HepG2 (cell line): Measurements from ENCODE around the gene NPB. TPM values are rescaled to one million over a fixed set of nuclear protein-coding genes. Genes with fewer than 3 reads are reported as not detected.

Experiments used
- CENPT ChIP-seq: sonication (generic); formaldehyde crosslinking; IDR thresholded peaks from 2 replicates; pipeline ENCODE4 v1.8.0; 2022; ENCODE audit warnings: low read depth, mild to moderate bottlenecking, moderate library complexity, missing genetic modification reagents
- EED ChIP-seq: sonication (generic); formaldehyde crosslinking; IDR thresholded peaks from 2 replicates; pipeline ENCODE4 v1.5.0; 2020; ENCODE audit warnings: mild to moderate bottlenecking, missing genetic modification reagents
- NFRKB ChIP-seq: fragments of 450-650 bp; IDR thresholded peaks from 2 replicates; pipeline ENCODE4 v1.6.1; 2017
- POLR2AphosphoS2 ChIP-seq: IDR thresholded peaks from 2 replicates; pipeline ENCODE4 v1.6.1; 2011; ENCODE audit warnings: low read depth, low read length, improper control_type of control experiment
- RBM39 ChIP-seq: fragments of 200-400 bp; formaldehyde crosslinking; IDR thresholded peaks from one replicate; pipeline ENCODE4 v1.6.1; 2018; ENCODE audit warnings: antibody characterized with exemption, mild to moderate bottlenecking, low read depth, low read length; ENCODE audit not compliant: poor library complexity, severe bottlenecking
- ZKSCAN1 ChIP-seq: fragments of 150-350 bp; IDR thresholded peaks from 2 replicates; pipeline ENCODE4 v1.6.1; 2014; ENCODE audit warnings: low read length
- ZMYM3 ChIP-seq: sonication (generic); formaldehyde crosslinking; IDR thresholded peaks from 2 replicates; pipeline ENCODE4 v1.5.1; 2020; ENCODE audit warnings: mild to moderate bottlenecking, missing genetic modification reagents
- ZNF121 ChIP-seq: sonication (generic); formaldehyde crosslinking; IDR thresholded peaks from 2 replicates; pipeline ENCODE4 v1.5.0; 2020; ENCODE audit warnings: mild to moderate bottlenecking, missing genetic modification reagents
- ZNF264 ChIP-seq: sonication (generic); formaldehyde crosslinking; IDR thresholded peaks from 2 replicates; pipeline ENCODE4 v1.4.0; 2020; ENCODE audit warnings: missing genetic modification reagents
- ZNF446 ChIP-seq: sonication (generic); formaldehyde crosslinking; IDR thresholded peaks from 2 replicates; pipeline ENCODE4 v1.5.0; 2020; ENCODE audit warnings: mild to moderate bottlenecking, missing genetic modification reagents
- polyA plus RNA-seq, 8 experiments: library from polyadenylated mRNA; depleted of rRNA in 3 of 8; stranded (reverse) in 7 of 8; unstranded in 1 of 8; fragments of >200 nt; fragmentation: Illumina TruSeq in 4 of 8; extraction: Trizol in 4 of 8; gene quantifications; 2 replicates each; pipeline versions ENCODE4 v1.2.1 to v1.2.3, GENCODE V29; 2011 to 2016; ENCODE audit warnings: low read depth in 4 of 8, missing spikeins in 1 of 8, mixed read lengths in 1 of 8; ENCODE audit not compliant: insufficient read depth in 1 of 8
- total RNA-seq, 5 experiments: library from RNA; depleted of rRNA; stranded (reverse); fragments of >200 nt; fragmentation: Illumina TruSeq; extraction: Trizol; gene quantifications; 2 replicates each; pipeline ENCODE4 v1.2.3, GENCODE V29; 2016; ENCODE audit warnings: low read depth in 1 of 5
- TF ChIP-seq, protein P1 (sequence below): sonication (generic); formaldehyde crosslinking; IDR thresholded peaks from 2 replicates; pipeline ENCODE4 v1.5.1; 2020; ENCODE audit warnings: mild to moderate bottlenecking, missing genetic modification reagents
- TF ChIP-seq, protein P2 (sequence below): sonication (generic); formaldehyde crosslinking; IDR thresholded peaks from 2 replicates; pipeline ENCODE4; 2020; ENCODE audit warnings: missing genetic modification reagents, mild to moderate bottlenecking, borderline replicate concordance
- TF ChIP-seq, protein P3 (sequence below): IDR thresholded peaks from 2 replicates; pipeline ENCODE4 v1.6.1; 2016
- TF ChIP-seq, protein P4 (sequence below): sonication (generic); formaldehyde crosslinking; conservative IDR thresholded peaks from 2 replicates; pipeline ENCODE4 v1.4.0; 2020; ENCODE audit warnings: mild to moderate bottlenecking, missing genetic modification reagents, moderate library complexity
- TF ChIP-seq, protein P5 (sequence below), 2 experiments: IDR thresholded peaks; 2 replicates each; pipeline ENCODE4 v1.6.1; 2011 to 2012; ENCODE audit warnings: low read length in 2 of 2, borderline replicate concordance in 1 of 2, low read depth in 1 of 2, mild to moderate bottlenecking in 1 of 2, moderate library complexity in 1 of 2

The NPB gene
- total and polyA plus RNA-seq, 2 of the 13 experiments (the other 11 are each of a cell fraction or from before 2014, with no cell fraction given) = 0.11 to 0.93 TPM

DNA sequence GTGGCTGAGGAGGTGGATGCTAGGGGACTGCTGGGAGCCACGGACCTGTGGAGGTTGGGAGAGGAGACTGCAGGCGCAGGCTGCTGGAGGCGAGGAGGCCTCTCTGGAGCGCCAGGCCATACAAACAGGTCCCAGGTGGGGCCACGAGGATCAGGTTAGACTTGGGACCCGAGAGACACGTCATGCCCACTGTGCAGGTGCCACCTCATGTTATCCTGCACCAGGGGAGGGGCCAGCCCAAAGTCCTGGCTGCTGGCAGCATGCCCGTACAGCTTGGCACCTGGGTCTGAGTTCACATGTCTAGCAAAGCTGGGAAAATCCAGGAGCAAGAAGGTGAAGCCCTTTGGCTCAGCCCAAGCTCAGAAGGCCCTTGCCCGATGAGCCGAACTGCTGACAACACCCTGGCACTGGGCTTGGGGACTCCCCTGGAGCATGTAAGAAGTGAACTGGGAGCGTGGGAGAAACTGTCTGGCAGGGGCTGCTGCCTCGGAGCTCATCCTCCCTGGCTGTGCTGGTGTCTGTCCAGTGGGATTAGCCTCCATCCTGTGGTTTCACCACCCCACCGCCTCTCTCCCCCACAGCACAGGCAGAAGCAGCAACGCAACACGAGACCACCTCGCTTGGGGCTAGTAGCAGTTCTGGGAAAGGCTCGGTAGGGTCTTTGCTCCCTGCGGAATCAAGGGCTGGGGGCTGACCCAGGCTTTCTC is 36.2 kb upstream of the NPB start (continued):
- TF ChIP-seq CENPT (0 out of 2 replicates have a peak, but pooled peaks have one; percentile 6), ZMYM3 (CRISPR knock-in tag) (no peak), EED (CRISPR knock-in tag) (no peak), ZNF446 (CRISPR knock-in tag) (no peak), ZNF264 (CRISPR knock-in tag) (no peak), ZKSCAN1 (no peak), NFRKB (no peak), POLR2AphosphoS2 (no peak; the same call in 1 of the 2 replicates), ZNF121 (CRISPR knock-in tag) (peak; percentile 20; the same call in 1 of the 2 replicates), RBM39 (no peak)
- TF ChIP-seq, protein P1, sequence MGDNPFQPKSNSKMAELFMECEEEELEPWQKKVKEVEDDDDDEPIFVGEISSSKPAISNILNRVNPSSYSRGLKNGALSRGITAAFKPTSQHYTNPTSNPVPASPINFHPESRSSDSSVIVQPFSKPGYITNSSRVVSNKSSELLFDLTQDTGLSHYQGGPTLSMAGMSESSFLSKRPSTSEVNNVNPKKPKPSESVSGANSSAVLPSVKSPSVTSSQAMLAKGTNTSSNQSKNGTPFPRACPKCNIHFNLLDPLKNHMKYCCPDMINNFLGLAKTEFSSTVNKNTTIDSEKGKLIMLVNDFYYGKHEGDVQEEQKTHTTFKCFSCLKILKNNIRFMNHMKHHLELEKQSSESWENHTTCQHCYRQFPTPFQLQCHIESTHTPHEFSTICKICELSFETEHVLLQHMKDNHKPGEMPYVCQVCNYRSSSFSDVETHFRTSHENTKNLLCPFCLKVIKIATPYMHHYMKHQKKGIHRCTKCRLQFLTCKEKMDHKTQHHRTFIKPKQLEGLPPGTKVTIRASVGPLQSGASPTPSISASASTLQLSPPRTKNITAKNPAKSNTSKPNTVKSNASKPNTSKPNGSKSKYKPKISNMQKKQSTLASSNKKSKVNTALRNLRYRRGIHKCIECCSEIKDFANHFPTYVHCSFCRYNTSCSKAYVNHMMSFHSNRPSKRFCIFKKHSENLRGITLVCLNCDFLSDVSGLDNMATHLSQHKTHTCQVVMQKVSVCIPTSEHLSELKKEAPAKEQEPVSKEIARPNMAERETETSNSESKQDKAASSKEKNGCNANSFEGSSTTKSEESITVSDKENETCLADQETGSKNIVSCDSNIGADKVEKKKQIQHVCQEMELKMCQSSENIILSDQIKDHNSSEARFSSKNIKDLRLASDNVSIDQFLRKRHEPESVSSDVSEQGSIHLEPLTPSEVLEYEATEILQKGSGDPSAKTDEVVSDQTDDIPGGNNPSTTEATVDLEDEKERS (CRISPR knock-in tag) = no peak
- TF ChIP-seq, protein P2, sequence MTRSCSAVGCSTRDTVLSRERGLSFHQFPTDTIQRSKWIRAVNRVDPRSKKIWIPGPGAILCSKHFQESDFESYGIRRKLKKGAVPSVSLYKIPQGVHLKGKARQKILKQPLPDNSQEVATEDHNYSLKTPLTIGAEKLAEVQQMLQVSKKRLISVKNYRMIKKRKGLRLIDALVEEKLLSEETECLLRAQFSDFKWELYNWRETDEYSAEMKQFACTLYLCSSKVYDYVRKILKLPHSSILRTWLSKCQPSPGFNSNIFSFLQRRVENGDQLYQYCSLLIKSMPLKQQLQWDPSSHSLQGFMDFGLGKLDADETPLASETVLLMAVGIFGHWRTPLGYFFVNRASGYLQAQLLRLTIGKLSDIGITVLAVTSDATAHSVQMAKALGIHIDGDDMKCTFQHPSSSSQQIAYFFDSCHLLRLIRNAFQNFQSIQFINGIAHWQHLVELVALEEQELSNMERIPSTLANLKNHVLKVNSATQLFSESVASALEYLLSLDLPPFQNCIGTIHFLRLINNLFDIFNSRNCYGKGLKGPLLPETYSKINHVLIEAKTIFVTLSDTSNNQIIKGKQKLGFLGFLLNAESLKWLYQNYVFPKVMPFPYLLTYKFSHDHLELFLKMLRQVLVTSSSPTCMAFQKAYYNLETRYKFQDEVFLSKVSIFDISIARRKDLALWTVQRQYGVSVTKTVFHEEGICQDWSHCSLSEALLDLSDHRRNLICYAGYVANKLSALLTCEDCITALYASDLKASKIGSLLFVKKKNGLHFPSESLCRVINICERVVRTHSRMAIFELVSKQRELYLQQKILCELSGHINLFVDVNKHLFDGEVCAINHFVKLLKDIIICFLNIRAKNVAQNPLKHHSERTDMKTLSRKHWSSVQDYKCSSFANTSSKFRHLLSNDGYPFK = no peak
- TF ChIP-seq, protein P3, sequence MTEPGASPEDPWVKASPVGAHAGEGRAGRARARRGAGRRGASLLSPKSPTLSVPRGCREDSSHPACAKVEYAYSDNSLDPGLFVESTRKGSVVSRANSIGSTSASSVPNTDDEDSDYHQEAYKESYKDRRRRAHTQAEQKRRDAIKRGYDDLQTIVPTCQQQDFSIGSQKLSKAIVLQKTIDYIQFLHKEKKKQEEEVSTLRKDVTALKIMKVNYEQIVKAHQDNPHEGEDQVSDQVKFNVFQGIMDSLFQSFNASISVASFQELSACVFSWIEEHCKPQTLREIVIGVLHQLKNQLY (CRISPR knock-in tag) = no peak
- TF ChIP-seq, protein P4, sequence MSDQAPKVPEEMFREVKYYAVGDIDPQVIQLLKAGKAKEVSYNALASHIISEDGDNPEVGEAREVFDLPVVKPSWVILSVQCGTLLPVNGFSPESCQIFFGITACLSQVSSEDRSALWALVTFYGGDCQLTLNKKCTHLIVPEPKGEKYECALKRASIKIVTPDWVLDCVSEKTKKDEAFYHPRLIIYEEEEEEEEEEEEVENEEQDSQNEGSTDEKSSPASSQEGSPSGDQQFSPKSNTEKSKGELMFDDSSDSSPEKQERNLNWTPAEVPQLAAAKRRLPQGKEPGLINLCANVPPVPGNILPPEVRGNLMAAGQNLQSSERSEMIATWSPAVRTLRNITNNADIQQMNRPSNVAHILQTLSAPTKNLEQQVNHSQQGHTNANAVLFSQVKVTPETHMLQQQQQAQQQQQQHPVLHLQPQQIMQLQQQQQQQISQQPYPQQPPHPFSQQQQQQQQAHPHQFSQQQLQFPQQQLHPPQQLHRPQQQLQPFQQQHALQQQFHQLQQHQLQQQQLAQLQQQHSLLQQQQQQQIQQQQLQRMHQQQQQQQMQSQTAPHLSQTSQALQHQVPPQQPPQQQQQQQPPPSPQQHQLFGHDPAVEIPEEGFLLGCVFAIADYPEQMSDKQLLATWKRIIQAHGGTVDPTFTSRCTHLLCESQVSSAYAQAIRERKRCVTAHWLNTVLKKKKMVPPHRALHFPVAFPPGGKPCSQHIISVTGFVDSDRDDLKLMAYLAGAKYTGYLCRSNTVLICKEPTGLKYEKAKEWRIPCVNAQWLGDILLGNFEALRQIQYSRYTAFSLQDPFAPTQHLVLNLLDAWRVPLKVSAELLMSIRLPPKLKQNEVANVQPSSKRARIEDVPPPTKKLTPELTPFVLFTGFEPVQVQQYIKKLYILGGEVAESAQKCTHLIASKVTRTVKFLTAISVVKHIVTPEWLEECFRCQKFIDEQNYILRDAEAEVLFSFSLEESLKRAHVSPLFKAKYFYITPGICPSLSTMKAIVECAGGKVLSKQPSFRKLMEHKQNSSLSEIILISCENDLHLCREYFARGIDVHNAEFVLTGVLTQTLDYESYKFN (CRISPR knock-in tag) = no peak
- TF ChIP-seq, protein P5, sequence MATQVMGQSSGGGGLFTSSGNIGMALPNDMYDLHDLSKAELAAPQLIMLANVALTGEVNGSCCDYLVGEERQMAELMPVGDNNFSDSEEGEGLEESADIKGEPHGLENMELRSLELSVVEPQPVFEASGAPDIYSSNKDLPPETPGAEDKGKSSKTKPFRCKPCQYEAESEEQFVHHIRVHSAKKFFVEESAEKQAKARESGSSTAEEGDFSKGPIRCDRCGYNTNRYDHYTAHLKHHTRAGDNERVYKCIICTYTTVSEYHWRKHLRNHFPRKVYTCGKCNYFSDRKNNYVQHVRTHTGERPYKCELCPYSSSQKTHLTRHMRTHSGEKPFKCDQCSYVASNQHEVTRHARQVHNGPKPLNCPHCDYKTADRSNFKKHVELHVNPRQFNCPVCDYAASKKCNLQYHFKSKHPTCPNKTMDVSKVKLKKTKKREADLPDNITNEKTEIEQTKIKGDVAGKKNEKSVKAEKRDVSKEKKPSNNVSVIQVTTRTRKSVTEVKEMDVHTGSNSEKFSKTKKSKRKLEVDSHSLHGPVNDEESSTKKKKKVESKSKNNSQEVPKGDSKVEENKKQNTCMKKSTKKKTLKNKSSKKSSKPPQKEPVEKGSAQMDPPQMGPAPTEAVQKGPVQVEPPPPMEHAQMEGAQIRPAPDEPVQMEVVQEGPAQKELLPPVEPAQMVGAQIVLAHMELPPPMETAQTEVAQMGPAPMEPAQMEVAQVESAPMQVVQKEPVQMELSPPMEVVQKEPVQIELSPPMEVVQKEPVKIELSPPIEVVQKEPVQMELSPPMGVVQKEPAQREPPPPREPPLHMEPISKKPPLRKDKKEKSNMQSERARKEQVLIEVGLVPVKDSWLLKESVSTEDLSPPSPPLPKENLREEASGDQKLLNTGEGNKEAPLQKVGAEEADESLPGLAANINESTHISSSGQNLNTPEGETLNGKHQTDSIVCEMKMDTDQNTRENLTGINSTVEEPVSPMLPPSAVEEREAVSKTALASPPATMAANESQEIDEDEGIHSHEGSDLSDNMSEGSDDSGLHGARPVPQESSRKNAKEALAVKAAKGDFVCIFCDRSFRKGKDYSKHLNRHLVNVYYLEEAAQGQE (IDR thresholded peaks at IDR 0.05; ENCODE audit: borderline replicate concordance in 1 of 2, low read depth in 1 of 2, low read length in 2 of 2) = no peak
